ENCODE results near the gene ZNHIT6.

Gene ZNHIT6

GRCh38 chr1:85602571-85602970, 105.7 kb downstream of the ZNHIT6 start:
- no peak for TF ChIP-seq CTCF (IDR thresholded peaks at IDR 0.05; ENCODE audit: control insufficient read depth, insufficient read depth, low read depth, low read length, missing control alignments)
- DNase-seq (ENCODE audit: low read depth): no peak
- no peak overlapping the region for H3K4me3 ChIP-seq (ENCODE audit: control insufficient read depth, low read depth, low read length)

GRCh38 chr1:85601901-85602300, 106.3 kb downstream of the ZNHIT6 start:
- no peak overlapping the region for H3K4me3 ChIP-seq (ENCODE audit: control insufficient read depth, low read depth, low read length)
- DNase-seq (ENCODE audit: low read depth): no peak
- no peak for TF ChIP-seq CTCF (IDR thresholded peaks at IDR 0.05; ENCODE audit: control insufficient read depth, insufficient read depth, low read depth, low read length, missing control alignments)

- TF ChIP-seq CTCF (IDR thresholded peaks at IDR 0.05; ENCODE audit: control insufficient read depth, insufficient read depth, low read depth, low read length, missing control alignments): no peak
- DNase-seq (ENCODE audit: low read depth): no peak
Observed at GRCh38 chr1:85599681-85600080, 108.6 kb downstream of the ZNHIT6 start.

More at GRCh38 chr1:85599681-85600080, 108.6 kb downstream of the ZNHIT6 start:
- H3K4me3 ChIP-seq (ENCODE audit: control insufficient read depth, low read depth, low read length): no peak overlapping the region

All from AG09309 (cell line).